OCI-LY1 (cell line): ENCODE measurements around the gene RMND5A.

Experiments used
- H2AFZ ChIP-seq: fragments of 200-600 bp; sonication (generic), shearing (Covaris generic); 2 replicates; pipeline ENCODE4 v1.6.0; 2014; ENCODE audit warnings: antibody characterized with exemption, mild to moderate bottlenecking, low read length
- H3F3A ChIP-seq: fragments of 200-600 bp; sonication (generic), shearing (Covaris generic); 2 replicates; pipeline ENCODE4 v1.6.0; 2014; ENCODE audit warnings: mild to moderate bottlenecking, antibody characterized with exemption, low read length, moderate library complexity; ENCODE audit not compliant: insufficient read depth
- H3K27ac ChIP-seq: fragments of 200-600 bp; sonication (generic); 2 replicates; pipeline ENCODE4 v1.5.1; 2014; ENCODE audit warnings: low read length, mixed run types, mild to moderate bottlenecking, low read depth; ENCODE audit not compliant: poor library complexity, severe bottlenecking
- H3K27me3 ChIP-seq: fragments of 200-600 bp; sonication (generic); 2 replicates; pipeline ENCODE4 v1.6.0; 2014; ENCODE audit warnings: antibody characterized with exemption, mild to moderate bottlenecking, low read length, moderate library complexity; ENCODE audit not compliant: insufficient read depth
- H3K36me3 ChIP-seq: fragments of 200-600 bp; sonication (generic); 2 replicates; pipeline ENCODE4 v1.6.1; 2014; ENCODE audit warnings: mild to moderate bottlenecking, antibody characterized with exemption, low read length, moderate library complexity, mixed read lengths; ENCODE audit not compliant: insufficient read depth
- H3K4me1 ChIP-seq: fragments of 200-600 bp; sonication (generic); 2 replicates; pipeline ENCODE4 v1.5.1; 2014; ENCODE audit warnings: mild to moderate bottlenecking, low read length, moderate library complexity; ENCODE audit not compliant: insufficient read depth, severe bottlenecking
- H3K4me2 ChIP-seq: fragments of 200-600 bp; sonication (generic), shearing (Covaris generic); 2 replicates; pipeline ENCODE4 v1.6.1; 2014; ENCODE audit warnings: low read length
- H3K4me3 ChIP-seq: fragments of 200-600 bp; sonication (generic); 2 replicates; pipeline ENCODE4 v1.5.1; 2014; ENCODE audit warnings: low read length, low read depth, mild to moderate bottlenecking, mixed read lengths; ENCODE audit not compliant: poor library complexity, severe bottlenecking
- H3K79me2 ChIP-seq: fragments of 200-600 bp; shearing (Covaris generic); 2 replicates; pipeline ENCODE4 v1.6.1; 2016; ENCODE audit warnings: mixed run types, low read length, mixed read lengths; ENCODE audit not compliant: insufficient read depth
- H3K9ac ChIP-seq: fragments of 200-600 bp; sonication (generic), shearing (Covaris generic); 2 replicates; pipeline ENCODE4 v1.6.1; 2014; ENCODE audit warnings: mild to moderate bottlenecking, low read length, mixed read lengths
- H3K9me2 ChIP-seq: fragments of 200-600 bp; sonication (generic), shearing (Covaris generic); 2 replicates; pipeline ENCODE4 v1.6.1; 2014; ENCODE audit warnings: low read depth, mild to moderate bottlenecking, low read length, mixed read lengths
- H3K9me3 ChIP-seq: fragments of 200-600 bp; shearing (Covaris generic); 2 replicates; pipeline ENCODE4 v1.6.1; 2014; ENCODE audit warnings: low read length, mixed read lengths
- H4K20me1 ChIP-seq: fragments of 200-600 bp; sonication (generic), shearing (Covaris generic); 2 replicates; pipeline ENCODE4 v1.6.0; 2016; ENCODE audit warnings: mild to moderate bottlenecking, low read length; ENCODE audit not compliant: insufficient read depth
- EZH2 ChIP-seq: fragments of 200-600 bp; sonication (generic), shearing (Covaris generic); IDR thresholded peaks from 2 replicates; pipeline ENCODE4 v1.8.0; 2017; ENCODE audit warnings: borderline replicate concordance, mixed run types, mild to moderate bottlenecking, antibody characterized with exemption, low read length, moderate library complexity, mixed read lengths
- TF ChIP-seq, protein P1 (sequence below): fragments of 200-600 bp; sonication (generic), shearing (Covaris generic); IDR thresholded peaks from 2 replicates; pipeline ENCODE4 v1.5.1; 2017; ENCODE audit warnings: mild to moderate bottlenecking, antibody characterized with exemption, low read length, moderate library complexity, mixed read lengths

Gene RMND5A

DNA sequence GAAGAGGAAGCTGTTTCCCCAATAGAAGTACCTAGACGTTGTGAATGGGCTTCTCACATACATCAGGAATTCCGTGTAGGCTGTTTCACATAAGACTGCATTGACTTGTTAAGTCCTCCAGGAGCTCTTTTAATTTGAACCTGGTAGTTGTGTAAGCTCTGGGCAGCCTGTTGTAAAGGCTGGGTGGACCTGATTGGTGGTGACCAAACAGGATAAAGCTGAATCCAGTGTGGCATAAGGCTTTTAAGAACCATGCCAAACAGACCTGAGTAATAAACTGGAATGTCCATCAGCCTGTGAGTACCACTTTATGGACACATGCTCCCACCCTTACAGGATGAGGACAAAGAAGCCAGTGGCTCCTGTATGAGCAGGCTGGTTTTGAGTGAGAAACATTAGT lies 24.1 kb downstream of the RMND5A start:
- Histone ChIP-seq H3K36me3 (peaks cover 47% of the 10 kb centered on the region), H3K27me3 (no peaks in the 10 kb centered on the region), H3K79me2 (peaks cover 10% of the 10 kb centered on the region), H3K9me3 (no peaks in the 10 kb centered on the region), H2AFZ (no peak overlapping the region), H3K4me2 (no peak overlapping the region), H3K4me1 (peaks cover 6% of the 10 kb centered on the region), H3K9ac (no peak overlapping the region), H3K27ac (no peak overlapping the region), H4K20me1 (no peaks in the 10 kb centered on the region), H3K9me2 (no peaks in the 10 kb centered on the region), H3F3A (no peaks in the 10 kb centered on the region), H3K4me3 (no peak overlapping the region)
- no peak for TF ChIP-seq EZH2
- TF ChIP-seq, protein P1, sequence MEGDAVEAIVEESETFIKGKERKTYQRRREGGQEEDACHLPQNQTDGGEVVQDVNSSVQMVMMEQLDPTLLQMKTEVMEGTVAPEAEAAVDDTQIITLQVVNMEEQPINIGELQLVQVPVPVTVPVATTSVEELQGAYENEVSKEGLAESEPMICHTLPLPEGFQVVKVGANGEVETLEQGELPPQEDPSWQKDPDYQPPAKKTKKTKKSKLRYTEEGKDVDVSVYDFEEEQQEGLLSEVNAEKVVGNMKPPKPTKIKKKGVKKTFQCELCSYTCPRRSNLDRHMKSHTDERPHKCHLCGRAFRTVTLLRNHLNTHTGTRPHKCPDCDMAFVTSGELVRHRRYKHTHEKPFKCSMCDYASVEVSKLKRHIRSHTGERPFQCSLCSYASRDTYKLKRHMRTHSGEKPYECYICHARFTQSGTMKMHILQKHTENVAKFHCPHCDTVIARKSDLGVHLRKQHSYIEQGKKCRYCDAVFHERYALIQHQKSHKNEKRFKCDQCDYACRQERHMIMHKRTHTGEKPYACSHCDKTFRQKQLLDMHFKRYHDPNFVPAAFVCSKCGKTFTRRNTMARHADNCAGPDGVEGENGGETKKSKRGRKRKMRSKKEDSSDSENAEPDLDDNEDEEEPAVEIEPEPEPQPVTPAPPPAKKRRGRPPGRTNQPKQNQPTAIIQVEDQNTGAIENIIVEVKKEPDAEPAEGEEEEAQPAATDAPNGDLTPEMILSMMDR = no peak

DNA sequence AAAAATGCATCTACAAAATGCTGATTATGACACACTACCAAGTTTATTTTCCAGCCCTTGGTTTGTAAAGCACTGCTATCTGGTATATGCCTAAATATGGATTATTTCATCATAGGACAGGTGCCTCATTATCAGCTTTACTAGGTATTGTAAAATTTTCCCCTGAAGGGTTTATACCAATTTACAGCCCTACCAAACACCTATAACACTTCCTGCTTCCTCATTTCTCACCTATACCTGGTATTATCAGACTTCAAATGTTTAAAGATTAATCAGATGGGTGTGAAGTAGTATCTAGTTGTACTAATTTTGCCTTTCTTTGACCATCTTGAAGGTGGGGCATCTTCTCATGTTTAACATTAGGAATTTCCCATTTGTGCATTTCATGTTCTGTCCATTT lies 26.8 kb downstream of the RMND5A start:
- H3K27ac ChIP-seq = no peak overlapping the region
- H3K9me3 ChIP-seq = 0 out of 2 replicates have a peak, but pooled peaks cover 10% of the 10 kb centered on the region
- no peak overlapping the region for H3K9ac ChIP-seq
- no peak overlapping the region for H3K4me3 ChIP-seq
- no peak overlapping the region for H3K4me2 ChIP-seq
- H3K79me2 ChIP-seq = peaks cover 23% of the 10 kb centered on the region
- no peak overlapping the region for H2AFZ ChIP-seq
- H3K4me1 ChIP-seq = peaks cover 6% of the 10 kb centered on the region
- H3K27me3 ChIP-seq = no peaks in the 10 kb centered on the region
- no peaks in the 10 kb centered on the region for H3K9me2 ChIP-seq
- no peaks in the 10 kb centered on the region for H4K20me1 ChIP-seq
- peaks cover 74% of the 10 kb centered on the region for H3K36me3 ChIP-seq
- no peaks in the 10 kb centered on the region for H3F3A ChIP-seq
- TF ChIP-seq, protein P1 = no peak
- TF ChIP-seq EZH2 = no peak

DNA sequence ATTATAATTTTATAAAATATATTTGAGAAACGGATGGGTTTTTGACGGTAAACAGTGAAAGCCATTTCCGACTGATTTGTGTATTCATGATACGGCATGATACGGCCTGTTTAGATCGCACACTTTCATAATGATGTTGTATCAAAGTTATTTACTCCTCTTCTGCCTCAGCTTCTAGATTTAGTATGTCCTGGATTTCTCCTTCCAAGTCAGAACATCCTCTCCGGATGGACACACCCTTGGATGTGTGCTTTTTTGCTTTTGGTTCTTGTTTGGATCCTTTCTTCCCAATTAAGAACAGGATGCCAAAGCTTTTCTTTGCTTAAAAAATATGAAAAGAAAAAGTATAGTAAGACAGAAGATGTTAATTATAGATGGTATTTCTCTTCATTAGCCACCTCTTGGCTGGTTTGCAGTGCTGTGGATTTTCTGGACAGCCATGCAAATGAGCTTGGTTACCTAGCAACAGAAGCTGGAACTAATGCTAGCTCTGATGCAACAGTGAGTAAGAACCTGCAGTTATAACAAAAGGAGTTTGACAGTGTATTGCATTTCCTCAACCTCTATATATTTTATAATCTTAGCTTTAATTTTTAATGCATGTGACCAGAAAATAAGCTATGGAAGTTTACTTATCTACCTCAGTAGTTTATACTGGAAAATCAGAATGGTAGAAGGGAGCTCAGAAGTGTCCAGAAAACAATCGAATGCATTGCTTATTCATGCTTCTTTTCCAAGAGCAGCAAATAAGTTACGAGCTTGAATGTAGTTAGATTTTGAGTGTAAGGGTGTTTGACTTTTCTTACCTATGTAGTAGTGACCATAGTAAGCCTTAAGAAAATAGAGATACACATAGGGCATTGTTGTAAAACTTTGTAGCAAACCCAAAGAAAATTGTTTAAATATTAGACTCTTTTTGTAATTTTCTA lies 27.9 kb downstream of the RMND5A start:
- no peak overlapping the region for H3K9ac ChIP-seq
- no peak overlapping the region for H3K4me2 ChIP-seq
- H4K20me1 ChIP-seq = no peaks in the 10 kb centered on the region
- 0 out of 2 replicates have a peak, but pooled peaks cover 10% of the 10 kb centered on the region for H3K9me3 ChIP-seq
- TF ChIP-seq, protein P1 = no peak
- TF ChIP-seq EZH2 = no peak
- H3K4me3 ChIP-seq = no peak overlapping the region
- no peaks in the 10 kb centered on the region for H3K9me2 ChIP-seq
- no peak overlapping the region for H2AFZ ChIP-seq
- peaks cover 6% of the 10 kb centered on the region for H3K4me1 ChIP-seq
- peaks cover 83% of the 10 kb centered on the region for H3K36me3 ChIP-seq
- no peak overlapping the region for H3K27ac ChIP-seq
- H3K27me3 ChIP-seq = no peaks in the 10 kb centered on the region
- peaks cover 23% of the 10 kb centered on the region for H3K79me2 ChIP-seq
- H3F3A ChIP-seq = no peaks in the 10 kb centered on the region
